PC-9 (cell line): ENCODE data around the gene FAM174B. TPM values are rescaled to one million over a fixed set of nuclear protein-coding genes. Genes with fewer than 3 reads are reported as not detected.

Source experiments
- BruUV-seq: library from RNA; stranded (reverse); fragments of 400-500 nt; replicated peaks from 2 replicates; lab custom pipeline; 2021; lab: Mats Ljungman, UMichigan
- CTCF ChIA-PET: fragments of 300-600 bp; sonication (Branson Sonifier 250); formaldehyde crosslinking; loops from one replicate; lab custom pipeline; 2022; ENCODE audit warnings: antibody characterized with exemption; lab: Charles Lee
- POLR2A ChIA-PET: fragments of 300-600 bp; sonication (Branson Sonifier 250); formaldehyde crosslinking; loops from one replicate; lab custom pipeline; 2022; ENCODE audit warnings: antibody characterized with exemption; ENCODE audit not compliant: unreplicated experiment; lab: Charles Lee
- DNase-seq, 2 experiments: peaks; one replicate each; pipeline versions ENCODE4 v3.0.0 to v3.0.0-alpha.2; 2015 to 2022; ENCODE audit warnings: mixed read lengths in 1 of 2
- H2AFZ ChIP-seq: fragments of 200-600 bp; sonication (generic); 2 replicates; pipeline ENCODE4 v1.8.1; 2017; ENCODE audit warnings: antibody characterized with exemption
- H3F3A ChIP-seq: fragments of 200-600 bp; sonication (generic); 2 replicates; pipeline ENCODE4 v1.8.1; 2017; ENCODE audit warnings: antibody characterized with exemption, mild to moderate bottlenecking, low read depth; ENCODE audit not compliant: insufficient read depth
- H3K27ac ChIP-seq: fragments of 200-600 bp; sonication (generic); 2 replicates; pipeline ENCODE4 v1.6.1; 2016; ENCODE audit warnings: mixed run types
- H3K27me3 ChIP-seq: fragments of 200-600 bp; sonication (generic); 2 replicates; pipeline ENCODE4 v1.6.1; 2016; ENCODE audit warnings: low read depth, mixed run types; ENCODE audit not compliant: insufficient read depth
- H3K36me3 ChIP-seq: fragments of 200-600 bp; sonication (generic); 2 replicates; pipeline ENCODE4 v1.6.1; 2016; ENCODE audit warnings: low read depth, mixed run types
- H3K4me1 ChIP-seq: fragments of 200-600 bp; sonication (generic); replicated peaks from 2 replicates; pipeline ENCODE4 v1.6.1; 2016; ENCODE audit warnings: mixed run types; ENCODE audit not compliant: insufficient read depth
- H3K4me2 ChIP-seq: fragments of 200-600 bp; sonication (generic); 2 replicates; pipeline ENCODE4 v1.6.1; 2017; ENCODE audit warnings: mixed run types
- H3K4me3 ChIP-seq: fragments of 200-600 bp; sonication (generic); 2 replicates; pipeline ENCODE4 v1.6.1; 2016; ENCODE audit warnings: mixed run types
- H3K79me2 ChIP-seq: fragments of 200-600 bp; sonication (generic); 2 replicates; pipeline ENCODE4 v1.6.1; 2017; ENCODE audit warnings: low read depth, mixed run types
- H3K9me2 ChIP-seq: fragments of 200-600 bp; sonication (generic); 2 replicates; pipeline ENCODE4 v1.8.1; 2017; ENCODE audit warnings: mild to moderate bottlenecking; ENCODE audit not compliant: insufficient read depth
- H3K9me3 ChIP-seq: fragments of 200-600 bp; sonication (generic); 2 replicates; pipeline ENCODE4 v1.8.1; 2016; ENCODE audit warnings: low read depth; ENCODE audit not compliant: insufficient read depth
- H4K20me1 ChIP-seq: fragments of 200-600 bp; sonication (generic); 2 replicates; pipeline ENCODE4 v1.8.1; 2017; ENCODE audit not compliant: insufficient read depth
- CTCF ChIP-seq: fragments of 200-600 bp; sonication (generic); conservative IDR thresholded peaks from 2 replicates; pipeline ENCODE4 v1.6.1; 2017; ENCODE audit warnings: mixed run types, antibody characterized with exemption, mild to moderate bottlenecking, moderate library complexity
- EZH2 ChIP-seq: fragments of 200-600 bp; sonication (generic); IDR thresholded peaks from 2 replicates; pipeline ENCODE4 v1.8.0; 2017; ENCODE audit warnings: antibody characterized with exemption, low read depth
- intact Hi-C: fragments of 100-400 bp; cut with micrococcal nuclease; formaldehyde crosslinking; loops from one replicate; pipeline ENCODE4 v1.10.0; 2022; ENCODE audit not compliant: unreplicated experiment
- total RNA-seq: library from RNA; stranded (reverse); gene quantifications from 2 replicates; pipeline ENCODE4 v1.2.3, GENCODE V29; 2021

Gene FAM174B
- total RNA-seq, 1 experiment from 2014 or later = 90.3 TPM

- TF ChIP-seq EZH2 (no peak), CTCF (no peak)
- no peaks in the 10 kb centered on the region for H3K79me2 ChIP-seq
- DNase-seq = peak in 1 of 2 experiments; percentile 82
- H3K27ac ChIP-seq = peak overlapping the region; percentile 58
- no peaks in the 10 kb centered on the region for H4K20me1 ChIP-seq
- H3K27me3 ChIP-seq = no peaks in the 10 kb centered on the region
- ChIA-PET POLR2A (interaction anchor here (0.6 kb wide), 1 partner anchor 219 kb away, joined by 3 read pairs; no protein-coding TSS in a partner anchor), CTCF (no interaction called here)
- no peaks in the 10 kb centered on the region for H3K36me3 ChIP-seq
- no peaks in the 10 kb centered on the region for H3K9me2 ChIP-seq
- intact Hi-C loops = no loop called here
- peak overlapping the region; percentile 45 for H3K4me2 ChIP-seq
- BruUV-seq = no TSS peak
- no peak overlapping the region for H3K4me3 ChIP-seq
- H2AFZ ChIP-seq = peak overlapping the region; percentile 50; the same call in 1 of the 2 replicates
- peaks cover 26% of the 10 kb centered on the region; the same call in 1 of the 2 replicates for H3F3A ChIP-seq
- H3K4me1 ChIP-seq = peaks cover 48% of the 10 kb centered on the region
- H3K9me3 ChIP-seq = no peaks in the 10 kb centered on the region
Observed at GRCh38 chr15:92662762-92663161, 7.2 kb upstream of the FAM174B start.

GRCh38 chr15:92661956-92662355 is 6.4 kb upstream of the FAM174B start:
- H3K27ac ChIP-seq = peak overlapping the region; percentile 58
- peaks cover 48% of the 10 kb centered on the region for H3K4me1 ChIP-seq
- no peaks in the 10 kb centered on the region for H3K27me3 ChIP-seq
- no peaks in the 10 kb centered on the region for H3K9me3 ChIP-seq
- DNase-seq = no peak
- intact Hi-C loops = no loop called here
- H3K79me2 ChIP-seq = no peaks in the 10 kb centered on the region
- H3K4me2 ChIP-seq = peak overlapping the region; percentile 45
- no peaks in the 10 kb centered on the region for H3K36me3 ChIP-seq
- H4K20me1 ChIP-seq = no peaks in the 10 kb centered on the region
- TF ChIP-seq EZH2 (no peak), CTCF (no peak)
- H3K9me2 ChIP-seq = no peaks in the 10 kb centered on the region
- peaks cover 26% of the 10 kb centered on the region; the same call in 1 of the 2 replicates for H3F3A ChIP-seq
- H3K4me3 ChIP-seq = no peak overlapping the region
- peak overlapping the region; percentile 50; the same call in 1 of the 2 replicates for H2AFZ ChIP-seq
- BruUV-seq = no TSS peak
- POLR2A ChIA-PET = no interaction called here
- CTCF ChIA-PET = no interaction called here

- Histone ChIP-seq H3K27ac (no peak overlapping the region), H3K79me2 (peaks cover 8% of the 10 kb centered on the region), H3F3A (peaks cover 26% of the 10 kb centered on the region; the same call in 1 of the 2 replicates), H3K27me3 (no peaks in the 10 kb centered on the region), H3K9me3 (no peaks in the 10 kb centered on the region), H3K4me3 (no peak overlapping the region), H3K4me2 (no peak overlapping the region), H2AFZ (no peak overlapping the region), H3K9me2 (no peaks in the 10 kb centered on the region), H4K20me1 (no peaks in the 10 kb centered on the region), H3K36me3 (no peaks in the 10 kb centered on the region), H3K4me1 (peaks cover 51% of the 10 kb centered on the region)
- CTCF ChIA-PET = no interaction called here
- TF ChIP-seq EZH2 = no peak
- TF ChIP-seq CTCF = no peak
- POLR2A ChIA-PET = no interaction called here
- no peak for DNase-seq
- intact Hi-C loops = no loop called here
- BruUV-seq = no TSS peak
Observed at GRCh38 chr15:92661069-92661468, 5.5 kb upstream of the FAM174B start.
